ENCODE results near the gene CETN3. TPM values are rescaled to one million over a fixed set of nuclear protein-coding genes. Genes with fewer than 3 reads are reported as not detected.

Gene CETN3
- total RNA-seq, 1 donor from 2014 or later = 20.6 TPM

GRCh38 chr5:90356176-90356575, 53.4 kb downstream of the CETN3 start:
- no peak for ATAC-seq
- no peak overlapping the region for H3K4me3 ChIP-seq
- intact Hi-C loops (cut with DNase I) = no loop called here
- H3K27me3 ChIP-seq = no peaks in the 10 kb centered on the region
- no peaks in the 10 kb centered on the region for H3K36me3 ChIP-seq
- H3K4me1 ChIP-seq = no peaks in the 10 kb centered on the region
- H3K9me3 ChIP-seq = no peaks in the 10 kb centered on the region
- no peak for TF ChIP-seq CTCF (IDR thresholded peaks at IDR 0.05)
- H3K27ac ChIP-seq = no peak overlapping the region
- DNase-seq = no peak

GRCh38 chr5:90355635-90356034, 53.9 kb downstream of the CETN3 start:
- H3K4me1 ChIP-seq = no peaks in the 10 kb centered on the region
- intact Hi-C loops (cut with DNase I) = no loop called here
- TF ChIP-seq CTCF (IDR thresholded peaks at IDR 0.05) = no peak
- no peaks in the 10 kb centered on the region for H3K36me3 ChIP-seq
- no peak for DNase-seq
- no peak overlapping the region for H3K27ac ChIP-seq
- no peak for ATAC-seq
- H3K9me3 ChIP-seq = no peaks in the 10 kb centered on the region
- no peaks in the 10 kb centered on the region for H3K27me3 ChIP-seq
- H3K4me3 ChIP-seq = no peak overlapping the region

GRCh38 chr5:90353254-90353653, 56.3 kb downstream of the CETN3 start:
- Histone ChIP-seq H3K36me3 (no peaks in the 10 kb centered on the region), H3K27me3 (no peaks in the 10 kb centered on the region), H3K4me1 (no peaks in the 10 kb centered on the region), H3K4me3 (no peak overlapping the region), H3K27ac (no peak overlapping the region), H3K9me3 (no peaks in the 10 kb centered on the region)
- no peak for TF ChIP-seq CTCF (IDR thresholded peaks at IDR 0.05)
- DNase-seq (no peak), ATAC-seq (no peak)
- intact Hi-C loops (cut with DNase I) = no loop called here

GRCh38 chr5:90351101-90351500, 58.5 kb downstream of the CETN3 start:
- Histone ChIP-seq H3K27ac (no peak overlapping the region), H3K9me3 (no peaks in the 10 kb centered on the region), H3K4me1 (no peaks in the 10 kb centered on the region), H3K4me3 (no peak overlapping the region), H3K36me3 (no peaks in the 10 kb centered on the region), H3K27me3 (no peaks in the 10 kb centered on the region)
- TF ChIP-seq CTCF (IDR thresholded peaks at IDR 0.05) = no peak
- ATAC-seq (no peak), DNase-seq (no peak)
- intact Hi-C loops (cut with DNase I) = no loop called here

GRCh38 chr5:90347462-90347861, 62.1 kb downstream of the CETN3 start:
- TF ChIP-seq CTCF (IDR thresholded peaks at IDR 0.05) = no peak
- no peak overlapping the region for H3K27ac ChIP-seq

GRCh38 chr5:90345684-90346083, 63.9 kb downstream of the CETN3 start:
- ATAC-seq = no peak
- intact Hi-C loops (cut with DNase I) = no loop called here
- DNase-seq = no peak
- H3K27me3 ChIP-seq = no peaks in the 10 kb centered on the region
- H3K36me3 ChIP-seq = no peaks in the 10 kb centered on the region
- H3K27ac ChIP-seq = no peak overlapping the region
- no peaks in the 10 kb centered on the region for H3K4me1 ChIP-seq
- no peak overlapping the region for H3K4me3 ChIP-seq
- no peaks in the 10 kb centered on the region for H3K9me3 ChIP-seq
- no peak for TF ChIP-seq CTCF (IDR thresholded peaks at IDR 0.05)

More at GRCh38 chr5:90347462-90347861, 62.1 kb downstream of the CETN3 start:
- Histone ChIP-seq H3K27me3 (no peaks in the 10 kb centered on the region), H3K36me3 (no peaks in the 10 kb centered on the region), H3K4me1 (no peaks in the 10 kb centered on the region), H3K4me3 (no peak overlapping the region), H3K9me3 (no peaks in the 10 kb centered on the region)
- ATAC-seq = no peak
- intact Hi-C loops (cut with DNase I) = no loop called here
- no peak for DNase-seq
